Right atrium auricular region (tissue), 2 donors: ENCODE data around the gene XNDC1N. TPM values are rescaled to one million over a fixed set of nuclear protein-coding genes. Genes with fewer than 3 reads are reported as not detected.
"Not testable (repeated sequence)": the region's sequence is repeated elsewhere in the genome, so short reads cannot be mapped to it uniquely, and the experiment has no call there.

ENCODE experiments used
- DNase-seq: peaks from one replicate; pipeline ENCODE4 v3.0.0-alpha.2; 2019; ENCODE audit warnings: low spot score
- H3K27ac ChIP-seq, 2 donors: fragments of 200-600 bp; sonication (generic); 1 replicate in 1 of 2; 2 replicates in 1 of 2; pipeline ENCODE4 v1.5.1; 2016 to 2019
- H3K27me3 ChIP-seq, 2 donors: fragments of 200-600 bp; sonication (generic); one replicate each; pipeline versions ENCODE4 v1.5.1 to v1.6.0; 2017 to 2019
- H3K36me3 ChIP-seq: fragments of 200-600 bp; sonication (generic); one replicate; pipeline ENCODE4 v1.5.1; 2016
- H3K4me1 ChIP-seq, 2 donors: fragments of 200-600 bp; sonication (generic); one replicate each; pipeline versions ENCODE4 v1.5.1 to v1.6.0; 2017 to 2019
- H3K4me3 ChIP-seq, 2 donors: fragments of 200-600 bp; sonication (generic); 1 replicate in 1 of 2; 2 replicates in 1 of 2; pipeline ENCODE4 v1.5.1; 2017 to 2019; ENCODE audit warnings: mild to moderate bottlenecking in 1 of 2, moderate library complexity in 1 of 2
- H3K9me3 ChIP-seq, 2 donors: fragments of 200-600 bp; sonication (generic); one replicate each; pipeline ENCODE4 v1.5.1; 2019
- CTCF ChIP-seq, 2 donors: fragments of 200-600 bp; sonication (generic); IDR thresholded peaks; one replicate each; pipeline ENCODE4 v1.5.1; 2019; ENCODE audit warnings: antibody characterized with exemption in 2 of 2
- total RNA-seq, 2 donors: library from RNA; depleted of rRNA; stranded (reverse); fragments of >200 nt; gene quantifications; one replicate each; pipeline ENCODE4 v1.1.0, GENCODE V29; 2016

XNDC1N gene
- total RNA-seq, 2 donors from 2014 or later = 1.4 to 1.5 TPM

GRCh38 chr11:71914617-71915189, 13.7 kb downstream of the XNDC1N start:
- no peak for TF ChIP-seq CTCF (IDR thresholded peaks at IDR 0.05)

GRCh38 chr11:71913756-71914526, 14.5 kb downstream of the XNDC1N start:
- no peaks in the 10 kb centered on the region for H3K9me3 ChIP-seq
- no peak for TF ChIP-seq CTCF (IDR thresholded peaks at IDR 0.05)
- H3K4me3 ChIP-seq = no peak overlapping the region
- H3K27me3 ChIP-seq = no peaks in the 10 kb centered on the region
- no peak overlapping the region for H3K27ac ChIP-seq
- no peak for DNase-seq
- peaks cover 44% of the 10 kb centered on the region for H3K36me3 ChIP-seq
- no peaks in the 10 kb centered on the region for H3K4me1 ChIP-seq

More at GRCh38 chr11:71914617-71915189, 13.7 kb downstream of the XNDC1N start:
- no peak overlapping the region for H3K27ac ChIP-seq
- peaks cover 44% of the 10 kb centered on the region for H3K36me3 ChIP-seq
- H3K27me3 ChIP-seq = no peaks in the 10 kb centered on the region
- H3K4me3 ChIP-seq = no peak overlapping the region
- no peak for DNase-seq
- H3K9me3 ChIP-seq = no peaks in the 10 kb centered on the region
- H3K4me1 ChIP-seq = no peaks in the 10 kb centered on the region

GRCh38 chr11:71911986-71912340, 16.4 kb downstream of the XNDC1N start:
- H3K27me3 ChIP-seq, H3K4me1 ChIP-seq, H3K9me3 ChIP-seq, DNase-seq, H3K27ac ChIP-seq, H3K4me3 ChIP-seq: not testable (repeated sequence)
- peaks cover 27% of the 10 kb centered on the region for H3K36me3 ChIP-seq

GRCh38 chr11:71911321-71911985, 16.9 kb downstream of the XNDC1N start:
- not testable (repeated sequence) for DNase-seq, H3K27me3 ChIP-seq, H3K4me3 ChIP-seq, H3K4me1 ChIP-seq, H3K9me3 ChIP-seq, H3K27ac ChIP-seq
- H3K36me3 ChIP-seq = peaks cover 27% of the 10 kb centered on the region

- peaks cover 20% of the 10 kb centered on the region for H3K36me3 ChIP-seq
- not testable (repeated sequence) for H3K4me3 ChIP-seq, H3K4me1 ChIP-seq
Measured at GRCh38 chr11:71910775-71911174, 17.6 kb downstream of the XNDC1N start.

GRCh38 chr11:71908218-71908617, 20.2 kb downstream of the XNDC1N start:
- TF ChIP-seq CTCF (IDR thresholded peaks at IDR 0.05) = no peak
- Histone ChIP-seq H3K9me3 (no peaks in the 10 kb centered on the region), H3K4me1 (no peaks in the 10 kb centered on the region), H3K4me3 (no peak overlapping the region), H3K36me3 (no peaks in the 10 kb centered on the region), H3K27ac (no peak overlapping the region), H3K27me3 (no peaks in the 10 kb centered on the region)
- DNase-seq = no peak

More at GRCh38 chr11:71910775-71911174, 17.6 kb downstream of the XNDC1N start:
- H3K9me3 ChIP-seq, DNase-seq, H3K27ac ChIP-seq, H3K27me3 ChIP-seq: not testable (repeated sequence)

- H3K4me1 ChIP-seq = not testable (repeated sequence)
Measured at GRCh38 chr11:71901137-71901536, 27.3 kb downstream of the XNDC1N start.

More at GRCh38 chr11:71901137-71901536, 27.3 kb downstream of the XNDC1N start:
- not testable (repeated sequence) for H3K27ac ChIP-seq, H3K4me3 ChIP-seq, H3K36me3 ChIP-seq, DNase-seq, H3K9me3 ChIP-seq, H3K27me3 ChIP-seq
